Effector memory CD4-positive, alpha-beta T cell (primary cell): ENCODE measurements around the gene NXPH1.

ENCODE experiments used
- DNase-seq, 3 donors: peaks; one replicate each; pipeline ENCODE4 v3.0.0-alpha.2; 2020
- H3K27ac ChIP-seq: 2 replicates; pipeline ENCODE4 v1.7.0; 2013; ENCODE audit warnings: mild to moderate bottlenecking, low read length, moderate library complexity; ENCODE audit not compliant: insufficient read depth, poor library complexity, severe bottlenecking
- H3K27me3 ChIP-seq: replicated peaks from 2 replicates; pipeline ENCODE4 v1.7.0; 2013; ENCODE audit warnings: mild to moderate bottlenecking, low read length; ENCODE audit not compliant: insufficient read depth, control insufficient read depth, poor library complexity, severe bottlenecking
- H3K36me3 ChIP-seq: 2 replicates; pipeline ENCODE4 v1.7.0; 2013; ENCODE audit warnings: mild to moderate bottlenecking, low read length, moderate library complexity; ENCODE audit not compliant: control insufficient read depth, insufficient read depth
- H3K4me1 ChIP-seq: 2 replicates; pipeline ENCODE4 v1.7.0; 2013; ENCODE audit warnings: low read length, mild to moderate bottlenecking; ENCODE audit not compliant: control insufficient read depth, insufficient read depth, poor library complexity, severe bottlenecking
- H3K4me3 ChIP-seq: 2 replicates; pipeline ENCODE4 v1.7.0; 2013; ENCODE audit warnings: low read length, low read depth, mild to moderate bottlenecking; ENCODE audit not compliant: insufficient read depth, poor library complexity, severe bottlenecking
- H3K9me3 ChIP-seq: 2 replicates; pipeline ENCODE4 v1.7.0; 2013; ENCODE audit warnings: mild to moderate bottlenecking, low read length, moderate library complexity; ENCODE audit not compliant: control insufficient read depth

The NXPH1 gene

DNA sequence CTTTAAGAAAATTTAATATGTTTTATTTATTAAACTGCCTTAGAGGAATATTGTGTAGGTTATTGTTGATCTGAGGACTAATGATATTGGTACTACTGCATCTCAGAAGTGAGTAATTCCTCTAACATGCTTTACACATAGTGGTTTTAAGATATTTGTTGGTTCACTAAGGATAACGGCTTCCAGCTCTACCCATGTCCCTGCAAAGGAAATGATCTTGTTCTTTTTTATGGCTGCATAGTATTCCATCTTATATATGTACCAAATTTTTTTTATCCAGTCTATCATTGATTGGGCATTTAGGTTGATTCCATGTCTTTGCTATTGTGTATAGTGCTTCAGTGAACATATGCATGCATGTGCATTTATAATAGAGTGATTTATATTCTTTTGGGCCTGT lies 20.1 kb downstream of the NXPH1 start:
- Histone ChIP-seq H3K4me1 (no peaks in the 10 kb centered on the region), H3K27ac (no peak overlapping the region), H3K36me3 (no peaks in the 10 kb centered on the region), H3K9me3 (no peaks in the 10 kb centered on the region), H3K4me3 (no peak overlapping the region), H3K27me3 (no peaks in the 10 kb centered on the region)
- DNase-seq = no peak

DNA sequence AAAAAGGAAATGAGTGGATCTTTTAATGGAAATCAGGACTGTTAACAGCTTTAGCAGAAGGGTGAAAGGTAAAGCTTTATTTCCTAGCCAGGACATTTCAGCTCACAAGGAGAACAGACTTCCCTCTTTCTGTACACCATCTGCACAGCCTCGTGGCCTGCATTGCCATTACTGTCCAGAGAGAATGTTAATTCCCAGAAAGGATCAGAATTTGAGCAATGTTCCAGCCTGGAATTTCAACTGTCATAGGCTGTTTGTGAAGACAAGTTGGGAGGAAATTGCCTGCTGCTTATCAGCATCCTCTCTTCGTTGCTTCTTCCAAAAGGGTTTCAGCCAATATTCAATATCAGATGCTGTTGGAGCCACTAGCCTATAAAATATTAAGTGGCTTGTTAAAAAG lies 22.0 kb downstream of the NXPH1 start:
- H3K27me3 ChIP-seq = no peaks in the 10 kb centered on the region
- no peak overlapping the region for H3K4me3 ChIP-seq
- no peaks in the 10 kb centered on the region for H3K4me1 ChIP-seq
- H3K36me3 ChIP-seq = no peaks in the 10 kb centered on the region
- H3K27ac ChIP-seq = no peak overlapping the region
- no peak for DNase-seq
- H3K9me3 ChIP-seq = no peaks in the 10 kb centered on the region

DNA sequence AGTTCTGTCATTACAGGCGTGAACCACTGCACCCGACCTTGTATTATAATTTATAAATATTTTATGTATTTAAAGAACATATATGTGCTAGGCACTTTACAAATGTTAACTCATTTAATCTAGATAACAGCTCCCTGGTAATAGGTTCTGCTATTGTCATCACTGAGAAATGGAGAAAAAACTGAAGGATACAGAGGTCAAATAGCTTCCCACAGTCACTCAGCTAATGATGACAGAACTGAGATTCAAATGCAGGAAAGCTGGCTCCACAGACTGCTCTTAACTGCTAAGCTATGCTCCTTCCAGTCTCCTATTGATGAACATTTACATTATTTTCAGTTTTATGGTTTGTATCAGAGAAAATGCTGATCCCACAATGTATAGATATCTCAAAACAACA lies 28.9 kb downstream of the NXPH1 start:
- no peak for DNase-seq
- Histone ChIP-seq H3K27ac (no peak overlapping the region), H3K4me3 (no peak overlapping the region), H3K36me3 (no peaks in the 10 kb centered on the region), H3K4me1 (no peaks in the 10 kb centered on the region), H3K27me3 (no peaks in the 10 kb centered on the region), H3K9me3 (no peaks in the 10 kb centered on the region)

DNA sequence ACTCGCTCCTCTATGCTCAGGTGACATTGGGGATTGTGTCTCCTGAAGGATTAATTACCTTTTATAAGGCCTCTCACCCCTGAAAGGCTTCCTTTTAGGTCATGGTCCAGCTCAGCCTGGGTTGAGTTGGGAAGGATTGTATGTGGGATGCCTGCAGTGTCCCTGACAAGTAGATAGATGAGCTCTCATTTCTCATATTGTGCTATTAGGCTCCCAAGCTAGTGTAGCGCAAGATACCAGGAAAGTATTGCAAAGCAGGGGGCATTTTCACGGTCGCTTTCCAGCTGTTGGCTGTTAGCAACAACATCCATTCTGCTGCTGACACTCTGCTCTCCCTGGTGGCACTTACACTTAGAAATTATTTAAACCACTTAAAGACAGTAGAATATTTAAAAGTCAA lies 31.9 kb downstream of the NXPH1 start:
- Histone ChIP-seq H3K9me3 (no peaks in the 10 kb centered on the region), H3K27ac (no peak overlapping the region), H3K36me3 (no peaks in the 10 kb centered on the region), H3K27me3 (no peaks in the 10 kb centered on the region), H3K4me1 (no peaks in the 10 kb centered on the region), H3K4me3 (no peak overlapping the region)
- DNase-seq = no peak

DNA sequence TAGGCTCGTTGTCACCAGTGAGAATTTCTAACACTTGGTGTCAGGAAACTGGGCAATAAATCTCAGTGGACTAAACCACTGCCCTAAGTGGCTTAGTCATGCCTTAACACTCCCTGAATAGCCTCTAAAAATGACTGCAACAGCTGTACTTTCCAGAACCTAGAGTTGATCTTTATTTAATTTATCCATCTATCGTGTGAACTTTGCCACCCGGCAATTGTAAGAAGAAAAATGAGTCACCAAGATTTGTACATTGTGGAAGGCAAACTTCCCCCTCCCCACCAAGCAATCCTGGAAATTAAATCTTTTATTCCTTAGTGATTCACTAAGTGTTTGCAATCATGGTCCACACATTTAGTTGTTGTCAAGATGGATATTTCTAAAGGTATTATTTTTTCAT lies 47.1 kb downstream of the NXPH1 start:
- H3K9me3 ChIP-seq = no peaks in the 10 kb centered on the region
- no peak for DNase-seq
- H3K4me1 ChIP-seq = no peaks in the 10 kb centered on the region
- H3K27me3 ChIP-seq = no peaks in the 10 kb centered on the region
- H3K36me3 ChIP-seq = no peaks in the 10 kb centered on the region
- H3K4me3 ChIP-seq = no peak overlapping the region
- no peak overlapping the region for H3K27ac ChIP-seq

DNA sequence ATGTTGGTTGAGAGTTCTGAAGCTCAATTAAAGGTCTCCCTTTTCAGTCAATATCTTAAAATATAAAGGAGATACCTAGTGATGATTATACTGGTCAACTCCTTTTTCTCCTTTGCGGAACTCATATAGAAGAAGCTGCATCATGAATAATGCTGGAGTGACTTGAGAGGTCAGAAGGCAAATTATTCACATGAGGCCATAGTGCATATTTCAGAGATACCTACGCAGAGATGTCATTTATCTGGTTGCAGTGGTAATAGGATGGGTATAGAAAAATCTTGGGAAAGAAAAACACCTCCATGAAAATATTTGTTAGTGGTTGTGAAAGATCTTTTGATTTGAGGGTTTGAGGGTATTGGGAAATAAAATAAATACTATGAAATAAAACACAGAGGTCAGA lies 47.7 kb downstream of the NXPH1 start:
- H3K27me3 ChIP-seq = no peaks in the 10 kb centered on the region
- no peaks in the 10 kb centered on the region for H3K36me3 ChIP-seq
- H3K9me3 ChIP-seq = no peaks in the 10 kb centered on the region
- no peak overlapping the region for H3K27ac ChIP-seq
- no peak overlapping the region for H3K4me3 ChIP-seq
- H3K4me1 ChIP-seq = no peaks in the 10 kb centered on the region
- DNase-seq = no peak

DNA sequence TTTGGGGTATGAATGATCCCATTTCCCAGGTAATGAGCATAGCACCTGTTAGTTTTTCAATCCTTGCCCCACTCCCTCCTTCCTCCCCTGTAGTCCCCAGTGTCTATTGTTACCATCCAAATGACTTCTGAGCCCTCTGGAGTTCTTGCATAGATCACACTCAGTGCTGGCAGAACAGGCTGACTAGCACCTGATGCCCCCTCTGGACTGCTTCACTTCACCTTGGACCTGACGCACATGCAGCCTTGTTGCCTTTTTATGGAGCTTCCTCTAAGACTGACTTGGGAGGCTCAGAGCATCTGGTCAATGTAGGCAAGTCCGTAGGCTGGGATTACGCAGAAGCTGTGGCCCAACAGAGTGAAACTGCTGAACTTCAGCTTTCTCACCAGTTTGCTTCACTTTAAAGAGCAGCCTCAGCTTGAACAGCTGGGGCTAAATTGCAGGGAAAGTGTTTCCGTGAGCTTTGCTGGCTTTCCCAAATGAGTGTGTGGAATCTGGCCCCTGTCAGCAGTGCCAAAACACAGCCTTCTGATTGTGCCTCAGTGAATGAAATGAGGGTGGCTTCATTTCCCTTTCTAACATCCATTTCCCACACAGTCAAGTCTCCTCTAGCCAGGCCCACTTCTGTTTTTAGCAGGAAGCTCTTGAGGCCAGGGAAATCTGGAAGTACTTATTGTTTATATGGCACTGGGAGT lies 48.5 kb downstream of the NXPH1 start:
- Histone ChIP-seq H3K27ac (no peak overlapping the region), H3K9me3 (no peaks in the 10 kb centered on the region), H3K4me3 (no peak overlapping the region)

DNA sequence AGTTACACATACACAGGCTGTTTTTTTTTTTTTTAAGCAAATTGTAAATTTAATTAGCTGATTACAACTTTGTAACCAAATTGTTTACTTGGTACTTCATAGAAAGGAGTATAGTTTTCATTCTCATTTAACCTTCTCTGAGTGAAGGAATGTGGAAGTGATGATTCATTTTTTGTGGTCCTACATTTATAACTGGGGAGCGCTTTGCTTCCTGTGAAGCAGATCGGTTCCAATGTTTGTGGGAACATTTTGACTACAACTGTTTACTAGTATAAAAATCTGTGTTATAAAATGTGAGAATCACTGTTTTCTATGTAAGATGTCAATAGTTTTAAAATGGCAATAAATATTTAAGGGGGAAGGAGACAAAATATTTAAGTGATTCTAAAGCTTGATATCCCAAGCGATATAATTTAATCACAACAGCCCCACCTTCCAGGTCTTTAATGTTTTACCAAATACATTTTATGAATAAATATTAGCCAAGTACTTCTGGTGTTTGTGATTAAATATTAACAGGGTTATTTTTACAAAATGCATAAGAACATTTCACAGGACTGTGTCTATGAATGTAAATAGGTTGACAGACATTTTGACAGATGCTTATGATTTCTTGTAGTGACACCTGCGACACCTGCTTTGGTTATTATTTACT lies 57.1 kb downstream of the NXPH1 start:
- Histone ChIP-seq H3K27ac (no peak overlapping the region), H3K4me1 (no peaks in the 10 kb centered on the region), H3K36me3 (no peaks in the 10 kb centered on the region), H3K4me3 (no peak overlapping the region), H3K9me3 (no peaks in the 10 kb centered on the region), H3K27me3 (no peaks in the 10 kb centered on the region)
- DNase-seq = no peak

More for the DNA sequence above, 48.5 kb downstream of the NXPH1 start:
- no peak for DNase-seq
- Histone ChIP-seq H3K36me3 (no peaks in the 10 kb centered on the region), H3K4me1 (no peaks in the 10 kb centered on the region), H3K27me3 (no peaks in the 10 kb centered on the region)

DNA sequence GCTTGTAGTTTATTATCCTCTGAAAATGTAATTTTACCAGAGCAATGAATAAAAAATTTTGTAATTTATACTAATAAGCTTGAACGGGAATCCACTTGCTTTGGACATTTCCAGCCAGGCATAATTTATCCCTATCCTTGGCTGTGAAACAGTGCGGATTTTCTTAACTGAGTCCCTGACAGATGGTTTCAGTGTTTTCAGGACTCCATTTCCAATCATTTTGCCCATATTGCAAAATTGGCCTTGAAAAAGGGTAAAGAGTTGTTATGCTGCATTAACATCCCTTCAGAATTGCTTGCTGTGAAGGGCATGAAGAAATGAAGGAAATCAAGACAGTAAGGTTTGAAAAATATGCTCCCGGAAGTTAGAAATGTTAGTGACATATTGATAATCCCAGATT lies 57.7 kb downstream of the NXPH1 start:
- H3K27ac ChIP-seq = no peak overlapping the region
- no peaks in the 10 kb centered on the region for H3K36me3 ChIP-seq
- H3K4me3 ChIP-seq = no peak overlapping the region
- no peaks in the 10 kb centered on the region for H3K4me1 ChIP-seq
- H3K9me3 ChIP-seq = no peaks in the 10 kb centered on the region
- no peaks in the 10 kb centered on the region for H3K27me3 ChIP-seq
- no peak for DNase-seq

DNA sequence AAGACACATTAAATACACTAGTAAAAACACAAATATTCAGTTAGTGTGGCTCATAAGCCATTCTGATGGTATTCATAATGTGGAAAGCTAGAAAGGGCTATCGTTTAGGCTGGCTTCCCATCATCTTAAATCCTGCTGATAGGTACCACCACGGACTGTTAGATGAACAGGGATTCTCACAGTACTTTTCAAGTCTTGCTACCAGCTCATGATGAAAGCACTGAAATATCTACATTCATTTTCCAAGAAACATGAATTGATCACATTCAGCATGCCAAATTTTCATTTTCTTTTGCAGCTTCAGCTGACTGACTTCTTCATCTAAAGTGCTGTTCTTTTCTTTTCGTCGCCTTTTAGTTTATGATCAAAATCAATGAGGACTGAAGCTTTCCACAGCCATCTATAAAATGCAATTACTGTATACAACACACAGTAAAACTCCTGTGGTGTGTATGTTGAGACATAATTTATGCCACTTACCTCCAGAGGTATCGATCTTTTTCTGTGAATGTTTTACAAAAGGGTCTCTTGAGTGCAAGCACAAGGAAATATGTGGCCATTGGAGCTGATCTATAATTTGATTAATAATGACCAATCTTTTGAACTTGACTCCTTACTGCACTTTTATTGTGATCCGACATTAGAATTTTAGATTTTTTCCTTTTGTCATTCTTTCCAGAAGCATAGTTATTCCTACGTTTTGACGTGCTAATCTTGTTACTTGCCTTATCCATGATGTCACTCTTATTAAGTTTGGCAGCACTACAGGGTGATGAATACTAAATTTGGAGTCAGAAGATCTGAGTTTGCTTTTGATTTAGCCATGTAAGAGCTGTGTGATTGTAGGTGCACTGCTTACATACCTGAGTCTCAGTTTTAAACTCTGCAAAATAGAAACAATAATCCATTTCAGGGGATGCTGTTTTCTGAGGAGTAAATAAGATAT lies 58.4 kb downstream of the NXPH1 start:
- H3K27me3 ChIP-seq = no peaks in the 10 kb centered on the region
- H3K27ac ChIP-seq = no peak overlapping the region
- H3K4me3 ChIP-seq = no peak overlapping the region
- H3K36me3 ChIP-seq = no peaks in the 10 kb centered on the region
- DNase-seq = no peak
- no peaks in the 10 kb centered on the region for H3K9me3 ChIP-seq
- H3K4me1 ChIP-seq = no peaks in the 10 kb centered on the region
